B cell (primary cell): Measurements from ENCODE around the gene DNHD1. TPM values are rescaled to one million over a fixed set of nuclear protein-coding genes. Genes with fewer than 3 reads are reported as not detected.

Experiments used
- ATAC-seq: fragments of 200-7000 bp; cut with Tn5 transposase; one replicate; pipeline ENCODE4 v1.10.0; 2021; ENCODE audit warnings: low read depth, mild to moderate bottlenecking, moderate number of reproducible peaks, moderate library complexity
- CTCF ChIA-PET: fragments of 350-600 bp; sonication (Branson Sonifier 250); formaldehyde crosslinking; loops from one replicate; lab custom pipeline; 2021; ENCODE audit warnings: antibody characterized with exemption, inconsistent platforms; lab: Charles Lee
- POLR2A ChIA-PET: fragments of 350-600 bp; sonication (Branson Sonifier 250); formaldehyde crosslinking; loops from one replicate; lab custom pipeline; 2021; ENCODE audit warnings: antibody characterized with exemption; lab: Charles Lee
- DNase-seq: peaks from one replicate; pipeline ENCODE4 v3.0.0; 2013
- H2AFZ ChIP-seq: 2 replicates; pipeline ENCODE4 v1.6.1; 2012; ENCODE audit warnings: mild to moderate bottlenecking, low read depth, low read length; ENCODE audit not compliant: insufficient read depth, poor library complexity, severe bottlenecking
- H3K27ac ChIP-seq, 2 donors: 1 replicate in 1 of 2; 2 replicates in 1 of 2; pipeline ENCODE4 v1.5.1; 2012 to 2013; ENCODE audit warnings: low read length in 2 of 2, mild to moderate bottlenecking in 2 of 2, moderate library complexity in 1 of 2
- H3K27me3 ChIP-seq, 4 experiments: fragments of 200-600 bp in 1 of 4; sonication (generic) in 1 of 4; replicated peaks in 1 of 4; 1 replicate in 2 of 4; 2 replicates in 2 of 4; pipeline versions ENCODE4 v1.6.1 to v1.7.0; 2013 to 2016; ENCODE audit warnings: low read length in 3 of 4, mild to moderate bottlenecking in 2 of 4, mixed read lengths in 1 of 4, moderate library complexity in 1 of 4; ENCODE audit not compliant: insufficient read depth in 4 of 4, control insufficient read depth in 3 of 4; ENCODE audit errors: control extremely low read depth in 1 of 4
- H3K36me3 ChIP-seq, 2 experiments: replicated peaks in 1 of 2; 1 replicate in 1 of 2; 2 replicates in 1 of 2; pipeline versions ENCODE4 v1.6.1 to v1.7.1; 2013; ENCODE audit warnings: low read length in 1 of 2; ENCODE audit not compliant: insufficient read depth in 2 of 2, control insufficient read depth in 1 of 2; ENCODE audit errors: control extremely low read depth in 1 of 2, extremely low read depth in 1 of 2
- H3K4me1 ChIP-seq, 2 donors: fragments of 200-600 bp in 1 of 2; sonication (generic) in 1 of 2; 1 replicate in 1 of 2; 2 replicates in 1 of 2; pipeline versions ENCODE4 v1.5.1 to v1.6.1; 2013 to 2017; ENCODE audit warnings: low read length in 2 of 2; ENCODE audit not compliant: control insufficient read depth in 2 of 2, insufficient read depth in 2 of 2
- H3K4me2 ChIP-seq: replicated peaks from 2 replicates; pipeline ENCODE3; 2012; ENCODE audit warnings: mild to moderate bottlenecking, low read depth, low read length; ENCODE audit not compliant: poor library complexity, severe bottlenecking
- H3K4me3 ChIP-seq, 5 experiments: fragments of 200-600 bp in 1 of 5; sonication (generic) in 1 of 5; 1 replicate in 3 of 5; 2 replicates in 2 of 5; pipeline versions ENCODE4 v1.5.1 to v1.7.0; 2011 to 2016; ENCODE audit warnings: low read length in 4 of 5, mild to moderate bottlenecking in 4 of 5, low read depth in 2 of 5, control low read depth in 1 of 5, moderate library complexity in 1 of 5; ENCODE audit not compliant: insufficient read depth in 1 of 5; ENCODE audit errors: control extremely low read depth in 1 of 5, extremely low read depth in 1 of 5
- H3K79me2 ChIP-seq: fragments of 200-600 bp; sonication (generic); one replicate; pipeline ENCODE4 v1.6.0; 2016; ENCODE audit warnings: low read length; ENCODE audit not compliant: control insufficient read depth, insufficient read depth
- H3K9ac ChIP-seq: fragments of 200-600 bp; sonication (generic); 2 replicates; pipeline ENCODE4 v1.6.1; 2017; ENCODE audit warnings: mild to moderate bottlenecking, low read length, moderate library complexity
- H3K9me3 ChIP-seq, 3 donors: one replicate each; pipeline versions ENCODE4 v1.6.1 to v1.7.1; 2013; ENCODE audit warnings: low read length in 2 of 3; ENCODE audit not compliant: control insufficient read depth in 2 of 3, insufficient read depth in 1 of 3; ENCODE audit errors: control extremely low read depth in 1 of 3
- H4K20me1 ChIP-seq: 2 replicates; pipeline ENCODE4 v1.6.0; 2012; ENCODE audit warnings: mild to moderate bottlenecking, low read length; ENCODE audit not compliant: insufficient read depth, control insufficient read depth, poor library complexity, severe bottlenecking
- H3K27ac Mint-ChIP-seq: one replicate; pipeline ENCODE4 v1.8.0; 2021; ENCODE audit warnings: mixed read lengths
- H3K27me3 Mint-ChIP-seq: one replicate; pipeline ENCODE4 v1.8.0; 2021; ENCODE audit warnings: mixed read lengths
- H3K4me1 Mint-ChIP-seq: one replicate; pipeline ENCODE4 v1.8.0; 2021; ENCODE audit warnings: mixed read lengths
- H3K4me3 Mint-ChIP-seq: one replicate; pipeline ENCODE4 v1.8.0; 2021; ENCODE audit warnings: mixed read lengths
- H3K9me3 Mint-ChIP-seq: one replicate; pipeline ENCODE4 v1.8.0; 2022; ENCODE audit warnings: mixed read lengths; ENCODE audit not compliant: insufficient read depth
- EZH2 ChIP-seq: IDR thresholded peaks from 2 replicates; pipeline ENCODE4 v1.6.1; 2012; ENCODE audit warnings: borderline replicate concordance, low read depth, mild to moderate bottlenecking, moderate library complexity, low read length; ENCODE audit not compliant: insufficient read depth, poor library complexity, severe bottlenecking
- WGBS: methylation state at CpG from one replicate; pipeline ENCODE4 v1.1.5; 2013; ENCODE audit warnings: missing lambda C conversion rate; ENCODE audit not compliant: insufficient coverage; 5-methylcytosine and 5-hydroxymethylcytosine counted together
- intact Hi-C: fragments of 100-400 bp; cut with micrococcal nuclease; formaldehyde crosslinking; loops from one replicate; pipeline ENCODE4 v1.10.0; 2022
- polyA plus RNA-seq: library from polyadenylated mRNA; depleted of rRNA; stranded (reverse); fragments of >200 nt; gene quantifications from 2 replicates; pipeline ENCODE4 v1.2.3, GENCODE V29; 2012
- total RNA-seq, 2 donors: library from RNA; stranded (reverse); fragments of 120-200 nt in 1 of 2; gene quantifications; 1 replicate in 1 of 2; 2 replicates in 1 of 2; pipeline versions ENCODE4 v1.2.3 to v1.2.4, GENCODE V29; 2013 to 2022
- TF ChIP-seq, protein P1 (sequence below): fragments of 200-600 bp; IDR thresholded peaks from one replicate; pipeline ENCODE4 v1.8.0; 2022; ENCODE audit warnings: antibody characterized with exemption, mild to moderate bottlenecking

The DNHD1 gene
- total and polyA plus RNA-seq, 2 donors (not counting 1 experiment from before 2014, with no cell fraction given), result 53.9 to 58.2 TPM

GRCh38 chr11:6548641-6549040 is 51.6 kb downstream of the DNHD1 start:
- no peaks in the 10 kb centered on the region for H3K9me3 Mint-ChIP-seq
- H3K9ac ChIP-seq, result no peak overlapping the region
- intact Hi-C loops, result no loop called here
- H3K27me3 ChIP-seq, result no peaks in the 10 kb centered on the region
- H3K36me3 ChIP-seq, result no peaks in the 10 kb centered on the region
- no peaks in the 10 kb centered on the region for H3K4me1 ChIP-seq
- H3K4me1 Mint-ChIP-seq, result no peaks in the 10 kb centered on the region
- no peaks in the 10 kb centered on the region for H4K20me1 ChIP-seq
- no peak overlapping the region for H3K27ac Mint-ChIP-seq
- H3K4me3 Mint-ChIP-seq, result no peak overlapping the region
- CTCF ChIA-PET, result interaction anchor here (1.2 to 2.3 kb wide), 2 partner anchors 17 to 20 kb away, joined by 3 to 9 read pairs; no protein-coding TSS in a partner anchor
- no peaks in the 10 kb centered on the region for H3K79me2 ChIP-seq
- TF ChIP-seq, protein P1, sequence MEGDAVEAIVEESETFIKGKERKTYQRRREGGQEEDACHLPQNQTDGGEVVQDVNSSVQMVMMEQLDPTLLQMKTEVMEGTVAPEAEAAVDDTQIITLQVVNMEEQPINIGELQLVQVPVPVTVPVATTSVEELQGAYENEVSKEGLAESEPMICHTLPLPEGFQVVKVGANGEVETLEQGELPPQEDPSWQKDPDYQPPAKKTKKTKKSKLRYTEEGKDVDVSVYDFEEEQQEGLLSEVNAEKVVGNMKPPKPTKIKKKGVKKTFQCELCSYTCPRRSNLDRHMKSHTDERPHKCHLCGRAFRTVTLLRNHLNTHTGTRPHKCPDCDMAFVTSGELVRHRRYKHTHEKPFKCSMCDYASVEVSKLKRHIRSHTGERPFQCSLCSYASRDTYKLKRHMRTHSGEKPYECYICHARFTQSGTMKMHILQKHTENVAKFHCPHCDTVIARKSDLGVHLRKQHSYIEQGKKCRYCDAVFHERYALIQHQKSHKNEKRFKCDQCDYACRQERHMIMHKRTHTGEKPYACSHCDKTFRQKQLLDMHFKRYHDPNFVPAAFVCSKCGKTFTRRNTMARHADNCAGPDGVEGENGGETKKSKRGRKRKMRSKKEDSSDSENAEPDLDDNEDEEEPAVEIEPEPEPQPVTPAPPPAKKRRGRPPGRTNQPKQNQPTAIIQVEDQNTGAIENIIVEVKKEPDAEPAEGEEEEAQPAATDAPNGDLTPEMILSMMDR, result no peak
- TF ChIP-seq EZH2, result no peak
- POLR2A ChIA-PET, result no interaction called here
- H3K4me2 ChIP-seq, result no peak overlapping the region
- ATAC-seq, result no peak
- no peak for DNase-seq
- H3K4me3 ChIP-seq, result no peak overlapping the region
- H3K27me3 Mint-ChIP-seq, result no peaks in the 10 kb centered on the region
- no peak overlapping the region for H2AFZ ChIP-seq
- H3K9me3 ChIP-seq, result no peaks in the 10 kb centered on the region
- no peak overlapping the region for H3K27ac ChIP-seq
- WGBS, result 95% methylated on average over 2 of the region's 3 CpGs

GRCh38 chr11:6553634-6554033 is 56.6 kb downstream of the DNHD1 start:
- H3K9ac ChIP-seq, result no peak overlapping the region

More at GRCh38 chr11:6553634-6554033, 56.6 kb downstream of the DNHD1 start:
- Mint-ChIP-seq H3K9me3 (no peaks in the 10 kb centered on the region), H3K4me1 (no peaks in the 10 kb centered on the region), H3K4me3 (no peak overlapping the region), H3K27ac (no peak overlapping the region), H3K27me3 (no peaks in the 10 kb centered on the region)
- no peak overlapping the region for H3K27ac ChIP-seq
- H3K4me1 ChIP-seq, result no peaks in the 10 kb centered on the region
- H3K27me3 ChIP-seq, result no peaks in the 10 kb centered on the region
- no peaks in the 10 kb centered on the region for H3K79me2 ChIP-seq
- no peak for DNase-seq
- CTCF ChIA-PET, result no interaction called here
- POLR2A ChIA-PET, result no interaction called here
- no peak for ATAC-seq
- H3K4me3 ChIP-seq, result no peak overlapping the region
- no peak overlapping the region for H3K4me2 ChIP-seq
- H3K36me3 ChIP-seq, result no peaks in the 10 kb centered on the region
- no peaks in the 10 kb centered on the region for H4K20me1 ChIP-seq
- intact Hi-C loops, result no loop called here
- no peaks in the 10 kb centered on the region for H3K9me3 ChIP-seq
- TF ChIP-seq, protein P1, result no peak
- no peak for TF ChIP-seq EZH2
- no peak overlapping the region for H2AFZ ChIP-seq
